ENCODE measurements around the gene SRGN. TPM values are rescaled to one million over a fixed set of nuclear protein-coding genes. Genes with fewer than 3 reads are reported as not detected.

Gene SRGN
- total and polyA plus RNA-seq, 10 of the 15 experiments (the other 5 are each of a cell fraction or from before 2014, with no cell fraction given), result 382 to 2,414 (median 885) TPM

GRCh38 chr10:69044546-69044945, 43.4 kb upstream of the SRGN start (continued):
- TF ChIP-seq ZNF592 (IDR thresholded peaks at IDR 0.05) (no peak), SRF (IDR thresholded peaks at IDR 0.05; ENCODE audit: low read depth in 2 of 2, low read length in 2 of 2) (no peak), HCFC1 (IDR thresholded peaks at IDR 0.05; ENCODE audit: low read length) (no peak), SUPT20H (IDR thresholded peaks at IDR 0.05; ENCODE audit: borderline replicate concordance, control insufficient read depth, low read depth, low read length) (no peak), MLLT1 (IDR thresholded peaks at IDR 0.05) (no peak), SMC3 (IDR thresholded peaks at IDR 0.05; ENCODE audit: borderline replicate concordance, low read length) (no peak), POLR2AphosphoS2 (IDR thresholded peaks at IDR 0.05; ENCODE audit: low read depth, low read length) (no peak), ZBTB33 (IDR thresholded peaks at IDR 0.05) (no peak), STAT1 (conservative IDR thresholded peaks at IDR 0.05) (no peak), GATAD2B (conservative IDR thresholded peaks at IDR 0.05; ENCODE audit: low read depth) (no peak), SPI1 (IDR thresholded peaks at IDR 0.05; ENCODE audit: borderline replicate concordance, insufficient read depth, low read depth, low read length) (no peak), NR2C1 (IDR thresholded peaks at IDR 0.05) (no peak), RELB (IDR thresholded peaks at IDR 0.05; ENCODE audit: low read depth) (no peak), MAX (IDR thresholded peaks at IDR 0.05; ENCODE audit: low read depth, low read length) (no peak), MTA2 (IDR thresholded peaks at IDR 0.05; ENCODE audit: low read depth) (no peak), NFXL1 (IDR thresholded peaks at IDR 0.05; ENCODE audit: borderline replicate concordance) (no peak), PAX8 (IDR thresholded peaks at IDR 0.05) (no peak), RAD51 (IDR thresholded peaks at IDR 0.05) (0 out of 2 replicates have a peak, but pooled peaks have one; percentile 2), SP1 (IDR thresholded peaks at IDR 0.05; ENCODE audit: low read depth, low read length) (no peak), ZNF384 (IDR thresholded peaks at IDR 0.05; ENCODE audit: borderline replicate concordance, low read depth, low read length) (peak; percentile 70), ZNF274 (IDR thresholded peaks at IDR 0.05; ENCODE audit: insufficient read depth, insufficient read length) (no peak)

Measured in GM12878 (cell line).